HTR-8/SVneo (cell line): Measurements from ENCODE around the gene SLC6A18.
"Not testable (repeated sequence)": the region's sequence is repeated elsewhere in the genome, so short reads cannot be mapped to it uniquely, and the experiment has no call there.

Experiments
- DNase-seq: peaks from one replicate; pipeline ENCODE4 v3.0.0; 2011; ENCODE audit warnings: low spot score, mixed read lengths; ENCODE audit not compliant: insufficient read length
- FAIRE-seq: peaks from 2 replicates; lab custom pipeline; 2011; peaks lifted over from hg19 to GRCh38; lab: Jason Lieb, UNC

The SLC6A18 gene

DNA sequence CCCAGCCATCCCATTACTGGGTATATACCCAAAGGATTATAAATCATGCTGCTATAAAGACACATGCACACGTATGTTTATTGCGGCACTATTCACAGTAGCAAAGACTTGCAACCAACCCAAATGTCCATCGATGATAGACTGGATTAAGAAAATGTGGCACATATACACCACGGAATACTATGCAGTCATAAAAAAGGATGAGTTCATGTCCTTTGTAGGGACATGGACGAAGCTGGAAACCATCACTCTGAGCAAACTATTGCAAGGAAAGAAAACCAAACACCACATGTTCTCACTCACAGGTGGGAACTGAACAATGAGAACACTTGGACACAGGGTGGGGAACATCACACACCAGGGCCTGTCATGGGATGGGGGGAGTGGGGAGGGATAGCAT lies 42.3 kb downstream of the SLC6A18 start:
- not testable (repeated sequence) for FAIRE-seq, DNase-seq

DNA sequence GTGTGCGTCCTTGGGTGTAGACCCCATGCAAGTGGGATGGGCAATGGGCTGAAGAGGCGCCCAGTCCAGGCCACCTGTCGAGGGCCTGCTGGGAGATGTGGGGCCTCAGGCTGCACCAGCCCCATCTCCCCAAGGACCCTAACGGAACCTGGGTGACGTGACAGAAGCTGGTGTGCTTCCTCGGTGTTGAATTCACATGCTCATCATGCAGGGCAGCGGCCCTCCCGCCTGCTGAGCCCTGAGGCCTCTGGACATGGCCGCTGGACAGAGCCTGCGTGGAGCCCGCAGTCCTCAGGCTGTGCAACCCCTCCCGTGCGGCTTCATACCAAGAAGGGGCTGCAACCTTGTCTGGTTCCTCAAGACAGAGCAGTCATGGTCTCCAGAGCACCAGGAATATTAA lies 42.9 kb downstream of the SLC6A18 start:
- no peak for FAIRE-seq
- DNase-seq = no peak

DNA sequence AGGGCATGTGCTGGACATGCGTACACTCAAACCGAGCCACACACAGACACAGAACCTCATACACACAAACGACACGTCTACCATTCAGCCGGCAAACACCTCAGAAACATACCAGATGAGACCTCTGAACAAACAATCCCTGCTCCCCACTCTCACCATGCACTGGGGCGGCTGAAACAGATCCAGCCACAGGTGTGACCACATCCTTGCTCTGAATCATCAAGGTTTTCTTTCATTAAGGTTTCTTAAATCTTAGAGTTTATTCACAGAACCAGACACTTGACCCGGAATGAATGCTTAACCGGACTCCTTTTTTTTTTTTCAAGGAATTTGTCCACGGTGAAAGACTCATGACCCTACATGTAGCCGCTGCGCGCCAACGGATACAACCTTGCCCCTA lies 43.5 kb downstream of the SLC6A18 start:
- FAIRE-seq (no peak), DNase-seq (no peak)

DNA sequence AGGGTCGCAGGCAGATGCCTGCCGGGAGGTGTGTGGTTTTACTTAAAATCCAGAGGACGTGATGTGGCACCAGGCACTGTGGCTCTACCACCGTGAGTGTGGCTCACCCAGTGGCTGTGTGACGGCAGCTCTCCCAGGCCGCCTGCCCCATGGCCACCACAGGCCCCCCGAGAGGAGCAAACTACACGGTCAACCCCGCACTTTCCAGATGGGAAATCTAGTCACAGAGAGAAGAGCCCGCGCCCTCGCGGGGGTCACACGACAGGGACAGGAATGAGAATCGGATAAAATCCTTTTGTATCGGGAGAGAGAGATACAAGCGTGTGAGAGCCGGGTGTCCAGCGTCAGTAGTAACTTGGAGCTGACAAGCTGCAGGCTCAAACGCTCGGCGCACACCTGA lies 45.2 kb downstream of the SLC6A18 start:
- FAIRE-seq (no peak), DNase-seq (no peak)

DNA sequence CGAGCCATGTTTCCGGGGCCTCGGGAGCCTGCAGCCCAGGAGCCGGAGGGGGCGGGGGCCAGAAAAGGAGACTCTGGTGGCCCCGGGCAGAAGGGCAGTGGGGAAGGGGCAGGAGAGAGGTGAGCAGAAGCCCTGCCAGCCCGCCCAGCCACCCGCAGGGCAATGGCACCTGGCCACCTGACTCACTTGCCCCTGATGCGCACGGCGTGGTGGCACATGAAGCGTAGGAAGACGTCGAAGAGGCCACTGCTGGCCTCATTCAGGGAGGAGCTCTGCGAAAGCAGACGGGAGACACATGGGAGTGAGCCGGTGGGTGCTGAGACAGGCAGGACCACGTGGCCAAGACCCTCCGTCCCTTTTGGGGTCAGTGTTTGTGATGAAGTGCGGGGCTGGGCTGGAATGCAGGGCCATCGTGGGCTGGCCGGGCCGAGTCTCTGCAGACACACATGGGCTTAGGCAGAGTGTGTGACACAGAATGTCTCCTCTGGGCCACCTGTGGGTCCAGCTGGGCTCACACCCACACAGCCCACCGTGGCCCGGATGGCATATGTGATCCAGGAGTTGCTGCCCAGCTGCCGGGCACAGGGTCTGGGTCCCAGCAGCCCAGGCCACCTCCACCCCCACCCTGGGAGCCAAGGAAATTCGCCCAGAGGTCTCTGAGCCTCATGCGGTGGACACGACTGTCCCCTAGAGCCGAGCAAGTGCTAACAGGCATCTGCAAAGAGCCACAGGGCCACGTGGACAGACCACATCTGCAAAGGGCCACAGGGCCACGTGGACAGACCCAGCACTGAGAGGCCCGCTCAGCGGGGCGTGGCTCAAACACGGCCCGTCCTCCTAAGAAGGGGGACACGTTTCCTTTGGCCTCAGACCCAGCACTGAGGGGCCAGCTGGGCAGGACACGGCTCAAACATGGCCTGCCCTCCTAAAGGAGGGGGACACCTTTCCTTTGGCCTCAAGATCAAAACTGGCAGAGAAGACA lies 46.0 kb downstream of the SLC6A18 start:
- no peak for FAIRE-seq
- no peak for DNase-seq

DNA sequence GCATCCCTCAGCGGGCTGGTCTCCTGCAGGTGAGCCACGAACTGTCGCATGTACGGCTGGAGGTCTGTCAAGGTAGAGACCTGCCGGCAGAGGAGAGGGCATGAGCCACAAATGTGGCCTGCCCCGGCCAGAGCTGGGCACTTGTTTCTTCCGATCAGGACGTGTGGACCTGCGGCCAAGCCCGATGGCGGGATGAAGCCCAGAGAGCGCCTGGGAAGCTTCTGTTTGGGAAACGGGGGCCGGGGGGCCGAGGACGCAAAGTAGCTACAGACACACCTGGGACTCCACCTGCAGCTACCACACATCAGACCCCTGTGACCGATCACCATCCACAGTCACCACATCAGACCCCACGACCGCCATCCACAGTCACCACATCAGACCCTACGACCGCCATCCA lies 47.0 kb downstream of the SLC6A18 start:
- DNase-seq (no peak), FAIRE-seq (no peak)

DNA sequence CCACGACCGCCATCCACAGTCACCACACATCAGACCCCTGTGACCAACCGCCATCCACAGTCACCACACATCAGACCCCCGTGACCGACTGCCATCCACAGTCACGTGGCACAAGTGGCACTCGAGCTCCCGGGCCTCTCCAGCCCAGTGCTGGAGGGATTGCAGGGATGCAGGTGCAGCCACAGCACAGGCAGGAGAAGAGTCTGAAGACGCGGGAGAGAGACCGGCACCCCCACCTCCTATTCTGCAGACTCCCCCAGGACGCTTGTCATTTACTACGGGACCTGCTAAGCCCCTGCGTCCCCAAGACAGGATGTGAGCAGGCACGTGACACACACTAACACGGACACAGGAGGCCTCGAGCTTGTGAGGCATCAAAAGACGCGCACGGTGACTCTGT lies 48.6 kb downstream of the SLC6A18 start:
- DNase-seq = no peak
- FAIRE-seq = no peak

DNA sequence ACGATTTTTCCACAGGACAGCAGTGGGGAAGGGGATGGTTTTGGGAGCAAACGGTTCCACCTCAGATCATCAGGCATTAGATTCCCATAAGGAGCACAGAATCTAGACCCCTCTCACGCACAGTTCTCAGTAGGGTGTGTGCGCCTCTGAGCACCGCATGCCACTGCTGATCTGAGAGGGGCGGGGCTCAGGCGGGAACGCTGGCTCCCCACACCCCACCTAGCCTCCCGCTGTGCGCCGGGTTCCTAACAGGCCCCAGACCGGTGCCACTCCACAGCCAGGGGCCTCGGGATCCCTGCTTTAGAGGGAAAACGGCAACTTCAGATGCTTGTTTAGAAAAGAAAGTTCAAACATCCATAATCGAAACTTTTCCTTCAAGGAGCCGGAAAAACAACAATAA lies 49.3 kb downstream of the SLC6A18 start:
- DNase-seq (no peak), FAIRE-seq (no peak)

DNA sequence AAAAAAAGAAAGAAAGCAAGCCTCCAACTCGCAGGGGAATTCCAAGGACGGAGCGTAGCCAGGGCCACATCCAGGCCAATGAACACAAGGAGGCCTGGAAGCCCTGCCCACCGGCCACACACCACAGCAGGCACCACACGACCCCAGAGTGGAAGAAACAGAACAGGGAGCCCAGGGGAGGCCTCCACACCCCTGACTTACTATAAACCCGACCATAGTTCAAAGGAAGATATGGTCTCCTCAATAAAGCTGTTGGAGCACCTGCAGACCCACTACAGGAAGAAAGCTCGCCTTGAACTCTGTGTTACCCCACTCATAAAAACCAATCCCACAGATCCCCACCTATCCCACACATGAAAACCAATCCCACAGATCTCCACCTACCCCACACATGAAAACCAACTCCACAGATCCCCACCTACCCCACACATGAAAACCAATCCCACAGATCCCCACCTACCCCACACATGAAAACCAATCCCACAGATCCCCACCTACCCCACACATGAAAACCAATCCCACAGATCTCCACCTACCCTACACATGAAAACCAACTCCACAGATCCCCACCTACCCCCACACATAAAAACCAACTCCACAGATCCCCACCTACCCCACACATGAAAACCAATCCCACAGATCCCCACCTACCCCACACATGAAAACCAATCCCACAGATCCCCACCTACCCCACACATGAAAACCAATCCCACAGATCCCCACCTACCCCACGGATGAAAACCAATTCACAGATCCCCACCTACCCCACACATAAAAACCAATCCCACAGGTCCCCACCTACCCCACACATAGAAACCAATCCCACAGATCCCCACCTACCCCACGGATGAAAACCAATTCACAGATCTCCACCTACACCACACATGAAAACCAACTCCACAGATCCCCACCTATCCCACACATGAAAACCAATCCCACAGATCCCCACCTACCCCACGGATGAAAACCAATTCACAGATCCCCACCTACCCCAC lies 50.5 kb downstream of the SLC6A18 start:
- not testable (repeated sequence) for DNase-seq, FAIRE-seq

DNA sequence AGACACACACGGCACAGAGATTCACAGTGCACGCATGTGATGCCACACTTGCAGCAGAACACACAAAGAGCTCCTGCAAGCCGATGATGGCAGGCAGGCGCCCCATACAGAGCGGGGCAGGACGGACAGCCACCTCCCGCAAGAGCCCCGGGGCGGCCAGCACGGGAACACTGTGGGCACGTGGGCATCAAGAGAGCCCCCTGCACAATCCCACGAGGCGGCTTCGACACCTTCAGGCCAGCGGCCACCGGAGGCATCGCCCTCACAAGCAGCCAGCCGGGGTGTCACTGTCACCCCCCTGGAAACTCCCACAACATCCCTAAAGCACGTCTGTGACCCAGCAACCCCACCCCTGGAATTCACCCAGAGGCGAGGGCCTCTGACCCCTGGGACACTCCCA lies 51.7 kb downstream of the SLC6A18 start:
- FAIRE-seq (no peak), DNase-seq (no peak)

DNA sequence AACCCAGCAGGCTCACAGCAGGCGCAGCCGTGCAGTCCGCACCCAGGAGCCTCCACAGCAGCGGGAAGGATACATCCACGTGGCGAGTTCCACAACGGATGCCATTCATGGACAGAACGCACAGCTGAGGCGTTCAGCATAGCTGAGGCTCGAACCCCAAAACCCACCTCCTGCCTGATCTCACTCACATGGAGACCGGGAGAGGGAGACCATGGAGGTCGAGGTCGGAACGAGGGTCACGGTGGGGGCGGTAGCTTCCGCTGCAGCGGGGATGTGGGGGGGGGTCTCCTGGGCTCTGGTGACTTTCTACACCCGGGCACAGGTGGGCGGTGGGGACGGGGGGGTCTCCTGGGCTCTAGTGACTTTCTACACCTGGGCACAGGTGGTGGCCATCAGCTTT lies 52.1 kb downstream of the SLC6A18 start:
- DNase-seq = no peak
- no peak for FAIRE-seq

DNA sequence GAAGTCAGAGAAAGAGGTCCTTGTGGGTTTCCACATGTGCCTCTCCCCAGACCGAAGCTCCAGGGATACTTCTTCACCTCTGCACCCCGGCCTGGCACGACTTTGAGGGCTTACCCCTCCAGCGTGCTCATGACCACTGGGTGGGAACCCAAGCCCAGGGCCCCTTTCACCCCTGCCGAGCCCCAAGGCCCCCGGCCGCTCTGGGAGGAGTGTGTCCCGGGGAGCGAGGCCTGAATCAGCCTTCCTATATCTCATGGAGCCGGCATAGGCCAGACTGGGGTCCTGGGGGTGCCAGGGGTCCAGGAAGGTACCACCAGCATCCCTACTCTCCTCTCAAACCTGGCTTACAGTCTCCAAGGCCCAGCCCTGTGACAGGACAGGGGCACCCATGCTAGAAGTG lies 52.6 kb downstream of the SLC6A18 start:
- DNase-seq (no peak), FAIRE-seq (no peak)

DNA sequence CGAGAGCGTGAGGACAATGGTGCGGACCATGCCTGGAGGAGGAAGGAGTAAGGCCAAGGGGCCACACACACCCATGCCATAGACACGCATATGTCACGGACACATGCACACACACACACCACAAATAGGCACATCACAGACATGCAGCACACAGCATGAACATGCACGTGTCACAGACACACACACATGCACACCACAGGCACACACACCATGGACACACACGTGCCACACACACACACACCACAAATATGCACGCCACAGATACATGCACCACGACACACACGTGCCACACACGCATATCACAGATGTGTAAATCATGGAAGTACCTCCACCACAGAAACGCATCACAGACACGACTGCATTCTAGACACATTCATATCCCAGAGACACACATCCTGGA lies 53.0 kb downstream of the SLC6A18 start:
- DNase-seq (no peak), FAIRE-seq (peak; percentile 94)

DNA sequence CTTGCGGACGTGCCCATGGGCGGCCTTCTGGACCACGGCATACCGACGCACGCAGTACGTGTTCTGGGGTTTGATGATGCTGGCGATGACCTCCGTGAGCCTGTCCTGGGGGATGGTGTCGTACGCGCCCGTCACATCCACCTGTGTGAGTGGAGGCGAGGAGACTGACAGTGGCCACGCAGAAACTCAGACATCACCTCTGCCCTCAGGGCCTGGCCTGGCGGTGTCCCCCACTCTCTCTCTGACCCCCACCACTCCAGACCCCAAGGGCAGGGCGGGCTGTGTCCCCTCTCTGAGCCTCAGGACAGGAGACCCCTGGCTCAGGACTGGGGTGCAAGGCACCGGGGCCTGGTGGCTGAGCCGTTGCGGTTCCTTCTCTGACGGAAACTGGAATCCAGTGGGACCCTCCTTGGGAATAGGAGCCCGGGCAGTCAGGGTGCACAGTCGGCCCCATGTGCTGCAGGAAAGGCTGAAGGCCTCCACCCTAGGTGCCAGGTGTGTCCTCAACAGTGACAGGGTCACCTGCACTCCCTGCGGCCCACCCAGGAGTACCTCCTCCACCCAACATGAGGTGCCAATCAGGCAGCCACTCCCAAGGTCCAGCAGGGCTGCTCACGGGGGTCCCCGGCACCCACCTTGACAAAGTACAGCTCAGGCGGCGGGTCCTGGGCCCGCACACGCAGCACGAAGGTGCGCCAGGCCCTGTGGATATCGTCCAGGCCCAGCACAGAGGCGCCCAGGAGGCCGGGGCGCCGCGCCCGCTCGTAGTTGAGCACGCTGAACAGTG lies 53.7 kb downstream of the SLC6A18 start:
- FAIRE-seq (no peak), DNase-seq (no peak)

DNA sequence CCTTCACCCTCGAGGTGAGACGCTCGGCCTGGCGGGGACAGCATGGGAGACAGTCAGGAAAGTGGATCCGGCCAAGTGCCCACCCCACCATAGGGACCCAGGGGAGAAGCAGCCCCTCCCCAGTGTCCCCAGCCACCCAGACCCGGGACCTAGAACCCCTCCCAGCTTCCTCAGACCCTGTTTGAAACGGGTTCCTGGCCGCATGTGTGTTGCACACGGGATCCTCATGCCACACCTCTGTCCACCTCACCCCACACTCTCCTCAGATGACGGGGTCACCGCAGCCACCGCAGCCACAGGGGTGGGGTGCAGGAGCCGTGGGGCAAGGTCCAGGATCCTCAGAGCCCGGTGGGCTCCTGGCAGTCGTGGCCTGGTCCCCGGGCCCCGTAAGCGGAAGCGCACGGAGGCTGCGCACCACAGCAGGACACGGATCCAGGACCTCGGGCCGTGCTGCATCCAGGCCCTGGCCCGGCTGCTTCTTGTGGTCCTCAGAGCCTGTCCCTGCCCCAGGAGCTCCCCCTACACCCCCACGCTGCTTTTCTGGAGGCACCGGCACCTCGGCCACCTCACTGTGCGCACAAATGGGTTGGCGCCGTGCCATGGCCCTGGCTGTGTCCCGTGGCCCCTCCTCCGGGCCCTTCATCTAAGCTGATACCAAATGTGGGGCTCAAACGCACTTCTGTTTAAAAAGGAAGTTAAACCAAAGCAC lies 54.4 kb downstream of the SLC6A18 start:
- DNase-seq (no peak), FAIRE-seq (no peak)

DNA sequence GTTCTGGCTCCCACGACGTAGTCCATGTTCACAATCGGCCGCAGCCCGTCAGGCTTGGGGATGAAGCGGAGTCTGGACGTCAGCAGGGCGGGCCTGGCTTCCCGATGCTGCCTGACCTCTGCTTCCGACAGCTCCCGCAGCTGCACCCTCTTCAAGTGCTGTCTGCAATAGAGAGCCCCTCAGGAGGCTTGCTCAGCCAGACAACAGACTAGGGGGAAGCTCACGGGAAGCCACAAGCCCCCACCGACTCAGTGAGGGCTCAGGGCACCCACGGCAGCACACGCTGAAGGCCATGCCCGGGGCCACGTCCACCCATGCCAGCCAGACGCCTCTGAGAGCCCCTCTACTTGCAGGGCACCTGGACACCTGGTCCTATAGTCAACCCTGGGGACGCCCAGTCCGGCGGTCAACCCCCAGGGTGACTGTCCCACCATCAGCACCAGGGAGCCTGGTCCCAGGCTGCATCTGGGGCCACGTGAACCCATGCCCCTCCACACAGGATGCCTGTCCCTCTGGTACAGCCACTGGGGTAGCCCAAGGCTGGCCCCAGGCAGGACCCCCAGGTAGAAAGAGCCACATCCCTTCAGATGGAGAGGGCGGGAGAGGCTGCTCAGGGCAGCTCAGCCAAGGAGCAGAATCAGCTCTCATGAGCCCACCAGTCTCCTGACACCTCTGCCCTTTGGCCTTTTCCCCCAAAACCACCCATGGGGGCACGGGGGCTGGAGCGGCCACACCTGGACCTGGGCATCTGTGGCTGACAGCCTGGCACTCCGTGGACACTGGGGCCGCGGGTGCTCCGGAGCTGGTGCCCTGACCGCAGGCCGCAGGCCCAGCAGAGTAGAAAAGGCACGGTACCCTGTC lies 55.2 kb downstream of the SLC6A18 start:
- DNase-seq (no peak), FAIRE-seq (no peak)

DNA sequence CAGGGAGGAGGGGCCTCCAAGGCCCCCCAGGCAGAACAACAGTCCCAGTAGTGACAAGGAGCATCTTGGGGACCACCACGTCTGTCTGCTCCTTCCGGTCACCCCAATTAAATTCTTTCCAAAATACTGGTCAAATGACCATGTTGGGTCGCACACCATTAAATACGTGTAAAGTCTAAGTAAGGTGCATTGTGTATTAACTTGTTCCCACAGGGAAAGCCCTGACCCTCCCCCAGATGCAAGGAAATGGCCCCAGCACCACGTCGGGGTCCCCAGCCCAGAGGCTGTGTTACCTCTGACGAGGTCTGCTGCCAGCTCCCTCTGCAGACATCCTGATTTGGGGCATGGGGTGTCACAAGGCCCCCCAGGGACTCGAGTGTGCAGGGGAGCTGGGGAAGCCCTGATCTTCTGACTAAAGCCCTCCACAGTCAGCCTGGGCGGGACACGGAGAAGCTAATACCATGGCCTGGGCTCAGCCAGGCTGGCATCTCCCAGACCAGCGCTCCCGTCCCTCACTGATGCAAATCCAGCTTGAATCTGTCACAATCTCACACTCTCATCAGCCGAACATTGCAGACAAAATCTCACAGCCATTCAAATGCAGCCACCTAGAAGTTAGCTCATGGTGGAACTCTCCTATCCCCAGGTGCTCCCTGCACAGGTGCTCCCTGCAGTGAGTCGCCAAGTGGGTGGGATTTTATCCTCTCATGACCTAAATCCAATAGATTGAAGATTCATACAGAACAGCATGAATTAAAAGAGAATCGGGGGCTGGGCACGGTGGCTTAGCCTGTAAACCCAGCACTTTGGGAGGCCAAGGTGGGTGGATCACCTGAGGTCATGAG lies 56.1 kb downstream of the SLC6A18 start:
- DNase-seq (no peak), FAIRE-seq (no peak)
